GM12801 (cell line): ENCODE measurements around the gene SBK2.

Experiments
- TF ChIP-seq, protein P1 (sequence below): IDR thresholded peaks from one replicate; pipeline ENCODE4 v1.5.1; 2011; ENCODE audit warnings: control low read depth; ENCODE audit not compliant: insufficient read length; ENCODE audit errors: extremely low read depth

SBK2 gene

DNA sequence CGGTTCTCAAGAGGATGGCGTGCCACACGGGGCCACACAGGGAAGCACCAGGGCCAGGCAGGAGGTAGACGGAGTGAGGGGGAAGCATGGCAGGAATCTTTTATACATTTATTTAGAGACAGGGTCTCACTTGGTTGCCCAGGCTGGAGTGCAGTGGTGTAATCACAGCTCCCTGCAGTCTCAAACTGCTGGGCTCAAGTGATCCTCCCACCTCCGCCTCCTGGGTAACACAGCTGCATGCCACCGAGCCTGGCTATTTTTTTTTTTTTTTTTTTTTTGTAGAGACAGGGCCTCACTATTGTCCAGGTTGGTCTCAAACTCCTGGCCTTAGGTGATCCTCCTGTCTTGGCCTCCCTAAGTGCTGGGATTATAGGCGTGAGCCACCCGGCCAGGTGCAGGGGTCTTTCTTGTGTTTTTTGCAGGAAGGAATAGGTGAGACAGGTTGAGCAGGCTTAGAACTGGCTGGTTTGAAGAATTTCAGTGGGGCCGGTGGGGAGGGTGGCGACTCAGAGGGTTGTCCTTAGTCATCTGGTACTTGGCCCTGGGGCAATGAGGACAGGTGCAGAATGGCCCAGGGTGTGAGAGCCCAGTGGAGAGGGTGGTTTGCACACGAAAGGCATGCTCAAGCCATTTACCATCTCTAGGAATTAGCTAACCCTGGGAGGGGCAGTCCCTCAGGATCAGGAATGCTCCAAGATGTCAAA is 41.1 kb downstream of the SBK2 start:
- TF ChIP-seq, protein P1, sequence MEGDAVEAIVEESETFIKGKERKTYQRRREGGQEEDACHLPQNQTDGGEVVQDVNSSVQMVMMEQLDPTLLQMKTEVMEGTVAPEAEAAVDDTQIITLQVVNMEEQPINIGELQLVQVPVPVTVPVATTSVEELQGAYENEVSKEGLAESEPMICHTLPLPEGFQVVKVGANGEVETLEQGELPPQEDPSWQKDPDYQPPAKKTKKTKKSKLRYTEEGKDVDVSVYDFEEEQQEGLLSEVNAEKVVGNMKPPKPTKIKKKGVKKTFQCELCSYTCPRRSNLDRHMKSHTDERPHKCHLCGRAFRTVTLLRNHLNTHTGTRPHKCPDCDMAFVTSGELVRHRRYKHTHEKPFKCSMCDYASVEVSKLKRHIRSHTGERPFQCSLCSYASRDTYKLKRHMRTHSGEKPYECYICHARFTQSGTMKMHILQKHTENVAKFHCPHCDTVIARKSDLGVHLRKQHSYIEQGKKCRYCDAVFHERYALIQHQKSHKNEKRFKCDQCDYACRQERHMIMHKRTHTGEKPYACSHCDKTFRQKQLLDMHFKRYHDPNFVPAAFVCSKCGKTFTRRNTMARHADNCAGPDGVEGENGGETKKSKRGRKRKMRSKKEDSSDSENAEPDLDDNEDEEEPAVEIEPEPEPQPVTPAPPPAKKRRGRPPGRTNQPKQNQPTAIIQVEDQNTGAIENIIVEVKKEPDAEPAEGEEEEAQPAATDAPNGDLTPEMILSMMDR: no peak

DNA sequence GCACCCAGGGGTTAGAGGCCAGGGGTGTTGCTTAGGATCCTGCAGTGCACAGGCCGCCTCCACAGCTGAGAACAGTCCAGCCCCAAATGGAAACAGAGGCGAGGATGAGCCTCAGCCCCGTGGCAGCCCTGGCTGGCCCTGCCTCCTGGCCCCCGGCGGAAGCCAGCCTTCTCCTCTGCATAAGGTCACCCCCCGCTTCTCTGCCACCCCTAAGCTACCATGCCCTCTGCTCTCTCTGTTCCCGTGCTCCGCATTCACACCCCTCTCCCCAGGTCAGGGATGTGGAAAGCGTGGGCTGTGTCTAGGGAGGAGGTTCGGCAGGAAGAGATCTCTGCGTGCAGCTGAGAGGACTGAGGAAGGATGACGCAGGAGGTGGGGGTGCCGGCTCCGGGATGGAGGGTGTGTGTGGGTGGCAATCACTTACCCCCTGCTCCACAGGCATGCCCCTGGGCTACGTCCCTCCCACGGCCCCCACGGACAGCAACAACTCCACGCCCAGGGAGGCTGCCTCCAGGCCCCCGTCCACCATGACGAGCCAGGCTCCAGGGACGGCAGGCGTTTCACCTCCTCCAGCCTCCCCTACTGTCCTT is 42.7 kb downstream of the SBK2 start:
- TF ChIP-seq, protein P1: no peak

DNA sequence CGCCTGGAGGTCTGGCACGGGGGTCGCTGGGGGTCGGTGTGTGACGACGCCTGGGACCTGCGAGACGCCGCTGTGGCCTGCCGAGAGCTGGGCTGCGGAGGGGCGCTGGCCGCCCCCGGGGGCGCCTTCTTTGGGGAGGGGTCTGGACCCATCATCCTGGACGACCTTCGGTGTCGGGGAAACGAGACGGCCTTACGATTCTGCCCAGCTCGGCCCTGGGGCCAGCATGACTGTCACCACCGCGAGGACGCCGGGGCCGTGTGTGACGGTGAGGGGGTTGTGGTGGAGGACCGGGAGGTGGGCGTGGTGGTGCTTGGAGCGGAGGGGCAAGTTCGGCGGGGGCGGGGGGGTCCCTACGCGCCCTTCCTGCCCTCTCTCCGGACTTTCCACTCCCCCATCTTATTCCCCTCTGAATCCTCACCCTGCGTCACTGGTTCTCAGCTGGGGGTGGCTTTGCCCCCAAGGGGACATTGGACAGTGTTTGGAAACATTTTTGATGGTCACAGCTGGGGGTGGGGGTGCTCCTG is 43.2 kb downstream of the SBK2 start:
- TF ChIP-seq, protein P1: no peak

DNA sequence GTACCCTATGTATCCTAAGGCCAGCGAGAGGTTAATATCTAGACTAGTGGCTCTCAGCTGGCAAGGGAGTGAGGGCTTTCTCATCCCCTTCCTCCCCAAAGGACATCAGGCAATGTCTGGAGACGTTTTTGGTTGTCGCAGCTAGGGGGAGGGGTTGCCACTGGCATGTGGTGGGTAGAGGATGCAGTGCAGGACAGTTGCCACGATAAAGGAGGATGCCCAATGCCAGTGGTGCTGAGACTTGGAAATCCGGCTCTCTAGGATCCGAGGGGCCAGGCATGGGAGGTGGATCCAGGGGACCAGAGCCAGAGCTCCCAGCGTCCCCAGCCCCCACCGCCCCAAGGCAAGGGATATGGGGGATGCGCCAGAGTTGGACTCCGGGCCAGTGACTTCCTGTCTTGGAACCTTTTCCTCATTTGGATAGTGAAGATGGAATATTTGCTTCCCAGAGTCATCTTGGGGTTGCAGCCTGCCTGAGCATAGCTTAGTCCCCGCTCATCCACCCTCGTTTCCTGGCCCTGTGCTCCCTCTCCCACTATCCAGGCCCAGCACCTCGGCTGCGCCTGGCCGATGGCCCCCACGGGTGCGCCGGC is 43.8 kb downstream of the SBK2 start:
- TF ChIP-seq, protein P1: no peak

DNA sequence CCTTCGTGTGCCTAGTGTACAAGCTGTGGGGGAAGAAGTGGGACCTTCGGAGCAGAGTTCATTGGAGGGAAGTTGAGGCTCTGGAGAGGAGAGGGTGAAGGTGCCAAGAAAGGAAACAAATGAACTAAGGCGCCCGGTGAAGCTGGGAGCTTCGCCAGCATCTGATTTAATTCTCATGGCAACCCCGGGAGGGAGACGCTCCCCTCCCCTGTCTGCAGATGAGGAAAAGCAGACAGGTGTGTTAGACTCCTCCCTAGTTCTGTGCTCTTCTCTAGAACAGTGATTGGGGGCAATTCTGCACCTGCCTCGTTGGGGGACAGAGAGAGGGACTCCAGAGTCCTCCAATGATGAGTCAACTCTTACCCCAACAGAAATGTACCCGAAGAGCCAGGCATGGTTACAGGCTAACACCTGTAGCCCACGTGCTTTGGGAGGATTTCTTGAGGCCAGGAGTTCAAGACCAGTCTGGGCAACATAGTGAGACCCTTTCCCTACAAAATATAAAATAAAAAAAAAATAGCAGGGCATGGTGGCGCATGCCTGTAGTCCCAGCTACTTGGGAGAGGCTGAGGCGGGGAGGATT is 44.5 kb downstream of the SBK2 start:
- TF ChIP-seq, protein P1: no peak

DNA sequence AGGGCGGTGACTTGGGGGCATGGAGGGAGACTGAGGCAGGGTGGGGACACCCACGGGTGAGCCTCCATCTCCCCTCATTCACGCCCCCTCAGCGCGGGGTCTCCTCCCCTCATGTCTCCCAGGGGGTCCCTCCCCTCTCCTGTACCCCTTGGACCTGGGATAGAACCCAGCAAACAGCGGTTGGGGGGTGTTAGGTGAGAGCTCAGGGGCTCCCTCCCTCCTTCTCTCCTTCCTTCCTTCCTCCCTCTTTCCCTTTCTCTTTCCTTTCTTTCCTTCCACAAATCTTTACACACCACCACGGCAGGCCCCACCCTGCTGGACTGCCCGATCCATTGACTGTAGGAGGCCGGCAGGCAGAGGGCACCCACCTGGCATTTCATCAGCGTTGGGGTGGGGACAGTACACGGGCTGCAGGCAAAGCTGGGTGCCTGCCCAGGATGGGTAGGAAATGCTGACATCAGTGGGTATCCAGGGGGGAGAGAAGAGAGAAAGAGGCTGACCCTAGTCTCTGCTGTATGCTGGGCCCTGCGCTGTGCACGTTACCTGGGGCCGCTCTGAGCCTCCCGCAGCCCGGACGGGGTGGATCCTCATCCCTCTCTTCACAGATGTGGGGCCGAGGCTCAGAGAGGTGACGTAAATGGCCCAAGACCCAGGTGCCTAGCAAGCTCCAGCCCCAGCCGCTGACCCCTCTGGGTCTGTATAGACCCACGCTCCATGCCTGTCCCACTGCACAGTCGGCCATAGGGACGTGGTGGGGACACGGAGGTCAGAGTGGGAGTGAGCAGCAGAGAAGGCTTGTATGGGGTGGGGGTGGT is 45.2 kb downstream of the SBK2 start:
- TF ChIP-seq, protein P1: no peak
